Testis (tissue), 2 donors: ENCODE data around the gene REX1BD.

Source experiments
- CTCF ChIP-seq, 3 experiments: fragments of 450-650 bp in 2 of 3; fragments of 200-600 bp in 1 of 3; sonication (generic) in 1 of 3; IDR thresholded peaks; one replicate each; pipeline ENCODE4 v1.5.1; 2016 to 2019; ENCODE audit warnings: antibody characterized with exemption in 3 of 3, mild to moderate bottlenecking in 2 of 3, moderate library complexity in 1 of 3
- POLR2A ChIP-seq: fragments of 450-650 bp; IDR thresholded peaks from one replicate; pipeline ENCODE4 v1.6.1; 2017; ENCODE audit warnings: antibody characterized with exemption, mild to moderate bottlenecking, moderate library complexity

GRCh38 chr19:18609717-18610051 lies 21.1 kb downstream of the REX1BD start:
- TF ChIP-seq CTCF (IDR thresholded peaks at IDR 0.05) (no peak), POLR2A (no peak)
